Gastrocnemius medialis (tissue), 4 donors: Measurements from ENCODE around the gene ISG20. TPM values are rescaled to one million over a fixed set of nuclear protein-coding genes. Genes with fewer than 3 reads are reported as not detected.

ENCODE experiments used
- ATAC-seq, 2 donors: fragments of 150-250 bp; one replicate each; pipeline ENCODE4 v1.9.1; 2016
- DNase-seq, 2 donors: peaks; one replicate each; pipeline ENCODE4 v3.0.0-alpha.2; 2019
- H3K27ac ChIP-seq, 4 donors: fragments of 200-600 bp; sonication (generic); 1 replicate in 1 of 4; 2 replicates in 3 of 4; pipeline ENCODE4 v1.5.1; 2016 to 2018; ENCODE audit warnings: mild to moderate bottlenecking in 2 of 4, moderate library complexity in 1 of 4
- H3K27me3 ChIP-seq, 3 donors: fragments of 200-600 bp; sonication (generic) in 2 of 3; 1 replicate in 1 of 3; 2 replicates in 2 of 3; pipeline versions ENCODE4 v1.5.1 to v1.6.0; 2016 to 2019; ENCODE audit warnings: mild to moderate bottlenecking in 1 of 3, moderate library complexity in 1 of 3
- H3K36me3 ChIP-seq, 2 donors: fragments of 200-600 bp; sonication (generic) in 1 of 2; one replicate each; pipeline ENCODE4 v1.5.1; 2017 to 2018
- H3K4me1 ChIP-seq, 2 donors: fragments of 200-600 bp; sonication (generic) in 1 of 2; one replicate each; pipeline ENCODE4 v1.5.1; 2016 to 2017; ENCODE audit warnings: mild to moderate bottlenecking in 2 of 2
- H3K4me3 ChIP-seq, 4 donors: fragments of 200-600 bp; sonication (generic) in 3 of 4; 1 replicate in 1 of 4; 2 replicates in 3 of 4; pipeline ENCODE4 v1.5.1; 2016 to 2019; ENCODE audit warnings: mild to moderate bottlenecking in 2 of 4
- H3K9me3 ChIP-seq, 3 donors: fragments of 200-600 bp; sonication (generic) in 2 of 3; 1 replicate in 1 of 3; 2 replicates in 2 of 3; pipeline ENCODE4 v1.5.1; 2016 to 2019
- POLR2A ChIP-seq, 2 donors: fragments of 450-650 bp; IDR thresholded peaks; one replicate each; pipeline ENCODE4 v1.6.1; 2017; ENCODE audit warnings: antibody characterized with exemption in 2 of 2, mild to moderate bottlenecking in 2 of 2, moderate library complexity in 2 of 2
- in situ Hi-C, 4 donors: fragments of 200-750 bp; cut with MboI; loops; one replicate each; pipeline versions ENCODE4 v1.15.0 to v1.8.0; 2017; ENCODE audit warnings: low sequenced_read_pairs in 4 of 4
- intact Hi-C: fragments of 100-400 bp; cut with DNase I; formaldehyde crosslinking; loops from one replicate; pipeline ENCODE4 v1.15.1; 2023; ENCODE audit warnings: low total_unique reads
- total RNA-seq, 4 donors: library from RNA; depleted of rRNA; stranded (reverse); fragments of >200 nt; gene quantifications; one replicate each; pipeline versions ENCODE4 v1.1.0 to v1.2.3, GENCODE V29; 2016
- TF ChIP-seq, protein P1 (sequence below), 5 experiments: fragments of 450-650 bp in 3 of 5; fragments of 200-600 bp in 2 of 5; sonication (generic) in 2 of 5; IDR thresholded peaks in 4 of 5; conservative IDR thresholded peaks in 1 of 5; 1 replicate in 4 of 5; 2 replicates in 1 of 5; pipeline ENCODE4 v1.5.1; 2016 to 2019; ENCODE audit warnings: antibody characterized with exemption in 5 of 5, mild to moderate bottlenecking in 3 of 5, moderate library complexity in 3 of 5

ISG20 gene
- total RNA-seq, 4 donors from 2014 or later, result 1.2 to 9.2 (median 1.6) TPM

DNA sequence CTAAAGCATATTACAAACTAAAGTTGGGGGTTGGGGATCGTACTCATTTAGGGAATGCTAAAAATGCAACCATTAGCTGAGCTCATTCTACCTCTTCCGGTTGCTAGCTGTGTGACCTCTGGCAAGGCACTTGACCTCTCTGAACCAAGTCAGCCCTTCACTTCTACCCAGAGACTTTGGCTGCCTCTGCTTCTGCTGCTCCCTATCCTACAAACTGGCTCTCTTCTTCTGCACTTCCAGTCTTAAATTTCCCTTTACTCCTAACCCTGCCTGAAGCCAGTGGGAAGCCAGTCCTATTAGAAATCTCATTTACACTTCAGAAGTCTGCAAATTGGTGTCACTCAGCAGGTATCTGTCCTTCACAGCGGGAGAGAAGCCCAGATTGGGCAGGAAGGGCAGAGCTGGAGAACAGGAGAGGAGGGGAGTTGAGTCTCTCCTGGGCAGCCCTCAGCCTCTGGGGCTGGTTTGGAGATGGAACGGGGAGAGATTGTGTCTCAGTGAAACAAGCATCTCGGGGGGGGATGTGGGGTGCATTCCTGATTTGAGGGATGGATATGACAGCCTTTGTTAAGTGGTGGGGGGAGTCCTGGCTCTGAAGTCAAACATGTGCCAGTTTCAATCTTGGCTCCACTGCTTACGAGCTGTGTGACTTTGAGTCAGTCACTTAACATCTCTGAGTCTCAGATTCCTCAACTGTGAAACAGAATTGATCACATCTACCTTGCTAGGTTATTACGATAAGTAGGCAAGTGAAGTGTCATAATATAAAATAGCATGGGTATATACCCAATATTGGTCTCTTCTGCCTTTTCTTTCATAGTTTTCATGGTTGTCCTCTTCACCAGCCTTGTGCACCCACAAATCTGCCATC lies 25.5 kb upstream of the ISG20 start:
- DNase-seq, result no peak
- intact Hi-C loops, result loop anchor here (5.0 kb wide), 1 partner anchor 66 kb away; the partner anchor contains the start of gene DET1
- no peak overlapping the region for H3K4me3 ChIP-seq
- peaks cover 0 to 3% of the 10 kb centered on the region in 2 donors for H3K4me1 ChIP-seq
- H3K27ac ChIP-seq, result no peak overlapping the region
- TF ChIP-seq, protein P1, sequence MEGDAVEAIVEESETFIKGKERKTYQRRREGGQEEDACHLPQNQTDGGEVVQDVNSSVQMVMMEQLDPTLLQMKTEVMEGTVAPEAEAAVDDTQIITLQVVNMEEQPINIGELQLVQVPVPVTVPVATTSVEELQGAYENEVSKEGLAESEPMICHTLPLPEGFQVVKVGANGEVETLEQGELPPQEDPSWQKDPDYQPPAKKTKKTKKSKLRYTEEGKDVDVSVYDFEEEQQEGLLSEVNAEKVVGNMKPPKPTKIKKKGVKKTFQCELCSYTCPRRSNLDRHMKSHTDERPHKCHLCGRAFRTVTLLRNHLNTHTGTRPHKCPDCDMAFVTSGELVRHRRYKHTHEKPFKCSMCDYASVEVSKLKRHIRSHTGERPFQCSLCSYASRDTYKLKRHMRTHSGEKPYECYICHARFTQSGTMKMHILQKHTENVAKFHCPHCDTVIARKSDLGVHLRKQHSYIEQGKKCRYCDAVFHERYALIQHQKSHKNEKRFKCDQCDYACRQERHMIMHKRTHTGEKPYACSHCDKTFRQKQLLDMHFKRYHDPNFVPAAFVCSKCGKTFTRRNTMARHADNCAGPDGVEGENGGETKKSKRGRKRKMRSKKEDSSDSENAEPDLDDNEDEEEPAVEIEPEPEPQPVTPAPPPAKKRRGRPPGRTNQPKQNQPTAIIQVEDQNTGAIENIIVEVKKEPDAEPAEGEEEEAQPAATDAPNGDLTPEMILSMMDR (IDR thresholded peaks at IDR 0.05 in 4 of 5, conservative IDR thresholded peaks at IDR 0.05 in 1 of 5), result no peak
- TF ChIP-seq POLR2A (IDR thresholded peaks at IDR 0.05), result no peak
- no peak for ATAC-seq
- in situ Hi-C loops, result loop anchor here in 3 of 4 donors (10.0 to 25.0 kb wide), 2 partner anchors 126 to 139 kb away; no protein-coding TSS in a partner anchor
- H3K36me3 ChIP-seq, result no peaks in the 10 kb centered on the region
- no peaks in the 10 kb centered on the region for H3K27me3 ChIP-seq
- no peaks in the 10 kb centered on the region for H3K9me3 ChIP-seq

DNA sequence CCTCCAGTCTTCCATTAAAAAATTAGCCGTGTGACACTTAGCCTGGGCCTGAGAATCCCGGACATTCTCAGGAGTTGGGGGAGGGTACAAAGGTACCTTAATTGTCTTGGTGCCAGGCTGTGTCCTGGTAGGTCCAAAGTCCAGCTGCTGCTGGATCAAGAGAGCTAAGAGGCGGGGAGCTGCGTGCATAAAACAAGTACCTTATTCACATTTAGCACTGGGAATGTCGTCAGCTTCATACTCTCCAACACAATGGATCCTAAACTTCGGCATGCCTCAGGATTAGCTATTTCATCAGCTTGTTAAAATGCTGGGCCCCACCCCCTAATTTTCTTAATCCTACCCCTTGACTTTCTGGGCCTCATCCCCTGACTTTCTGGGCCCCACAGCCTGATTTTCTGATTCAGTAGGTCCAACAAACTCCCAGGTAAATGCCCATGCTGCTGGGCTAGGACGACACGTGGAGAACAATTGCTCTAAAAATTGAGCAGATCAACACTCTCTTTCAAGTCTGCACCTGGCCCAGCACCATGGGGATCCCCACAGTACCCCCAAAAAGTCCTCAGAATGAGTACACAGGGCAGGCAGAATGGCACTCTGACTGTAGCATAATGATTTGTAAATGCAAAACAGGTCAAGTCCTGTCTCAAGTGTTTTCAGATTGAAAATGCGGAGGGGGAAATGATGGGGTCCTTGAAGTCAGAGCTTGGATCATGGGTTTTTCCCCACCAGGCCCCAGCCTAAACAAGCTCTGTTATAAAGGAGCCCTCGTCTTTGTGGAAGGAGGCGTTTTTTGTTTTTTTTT lies 23.3 kb upstream of the ISG20 start:
- H3K27ac ChIP-seq, result no peak overlapping the region
- no peak for TF ChIP-seq POLR2A (IDR thresholded peaks at IDR 0.05)
- TF ChIP-seq, protein P1 (IDR thresholded peaks at IDR 0.05 in 4 of 5, conservative IDR thresholded peaks at IDR 0.05 in 1 of 5), result no peak
- DNase-seq (no peak), ATAC-seq (no peak)
- H3K4me1 ChIP-seq, result peaks cover 0 to 3% of the 10 kb centered on the region in 2 donors
- H3K4me3 ChIP-seq, result no peak overlapping the region
- no peaks in the 10 kb centered on the region for H3K36me3 ChIP-seq
- intact Hi-C loops, result loop anchor here (2.0 kb wide), 1 partner anchor 149 kb away; the partner anchor contains the start of genes MRPL46 and MRPS11
- in situ Hi-C loops, result loop anchor here in 3 of 4 donors (10.0 to 25.0 kb wide), 2 partner anchors 128 to 141 kb away; no protein-coding TSS in a partner anchor
- no peaks in the 10 kb centered on the region for H3K9me3 ChIP-seq
- H3K27me3 ChIP-seq, result no peaks in the 10 kb centered on the region

- Histone ChIP-seq H3K36me3 (no peaks in the 10 kb centered on the region), H3K27ac (no peak overlapping the region), H3K4me1 (peaks cover 0 to 7% of the 10 kb centered on the region in 2 donors), H3K27me3 (no peaks in the 10 kb centered on the region), H3K4me3 (no peak overlapping the region), H3K9me3 (no peaks in the 10 kb centered on the region)
- intact Hi-C loops (no loop called here), in situ Hi-C loops (loop anchor here in 3 of 4 donors (10.0 to 25.0 kb wide), 2 partner anchors 129 to 141 kb away; no protein-coding TSS in a partner anchor)
- DNase-seq (no peak), ATAC-seq (no peak)
- no peak for TF ChIP-seq POLR2A (IDR thresholded peaks at IDR 0.05)
- TF ChIP-seq, protein P1 (IDR thresholded peaks at IDR 0.05 in 4 of 5, conservative IDR thresholded peaks at IDR 0.05 in 1 of 5), result no peak
Measured at GRCh38 chr15:88616240-88616639, 22.6 kb upstream of the ISG20 start.

GRCh38 chr15:88617031-88617722 lies 21.6 kb upstream of the ISG20 start:
- Histone ChIP-seq H3K4me1 (peaks cover 5 to 15% of the 10 kb centered on the region in 2 donors), H3K27ac (no peak overlapping the region), H3K36me3 (no peaks in the 10 kb centered on the region), H3K27me3 (no peaks in the 10 kb centered on the region), H3K9me3 (no peaks in the 10 kb centered on the region), H3K4me3 (no peak overlapping the region)
- in situ Hi-C loops, result loop anchor here in 3 of 4 donors (10.0 to 25.0 kb wide), 2 partner anchors 130 to 142 kb away; no protein-coding TSS in a partner anchor
- intact Hi-C loops, result no loop called here
- DNase-seq, result no peak
- TF ChIP-seq POLR2A (IDR thresholded peaks at IDR 0.05), result no peak
- TF ChIP-seq, protein P1 (IDR thresholded peaks at IDR 0.05 in 4 of 5, conservative IDR thresholded peaks at IDR 0.05 in 1 of 5), result no peak
- ATAC-seq, result no peak
